ENCODE measurements around the gene TP63.

Gene TP63

GRCh38 chr3:189787632-189788031 lies 156.4 kb downstream of the TP63 start:
- ATAC-seq, result no peak
- peaks cover 6% of the 10 kb centered on the region for H3K27me3 Mint-ChIP-seq
- H3K4me3 Mint-ChIP-seq, result no peak overlapping the region
- peaks cover 6% of the 10 kb centered on the region for H3K4me1 Mint-ChIP-seq
- DNase-seq, result no peak
- no peaks in the 10 kb centered on the region for H3K9me3 Mint-ChIP-seq
- no peak overlapping the region for H3K27ac Mint-ChIP-seq

- H3K4me3 Mint-ChIP-seq, result no peak overlapping the region
- H3K9me3 Mint-ChIP-seq, result no peaks in the 10 kb centered on the region
- H3K4me1 Mint-ChIP-seq, result peaks cover 6% of the 10 kb centered on the region
- no peak overlapping the region for H3K27ac Mint-ChIP-seq
- no peak for DNase-seq
- H3K27me3 Mint-ChIP-seq, result peaks cover 6% of the 10 kb centered on the region
- no peak for ATAC-seq
Measured at GRCh38 chr3:189789432-189789831, 158.2 kb downstream of the TP63 start.

- ATAC-seq, result no peak
- Mint-ChIP-seq H3K4me3 (peak overlapping the region in 1 of 2 donors; percentile 2), H3K27ac (peak overlapping the region in 1 of 2 donors; percentile 2), H3K4me1 (peaks cover 12% of the 10 kb centered on the region), H3K9me3 (no peaks in the 10 kb centered on the region), H3K27me3 (peaks cover 6% of the 10 kb centered on the region)
- no peak for DNase-seq
Measured at GRCh38 chr3:189790658-189791057, 159.5 kb downstream of the TP63 start.

GRCh38 chr3:189792046-189792929 lies 161.1 kb downstream of the TP63 start:
- H3K27me3 Mint-ChIP-seq, result peaks cover 6% of the 10 kb centered on the region
- DNase-seq (no peak), ATAC-seq (no peak)
- H3K4me1 Mint-ChIP-seq, result peaks cover 12% of the 10 kb centered on the region
- no peak overlapping the region for H3K4me3 Mint-ChIP-seq
- H3K27ac Mint-ChIP-seq, result no peak overlapping the region
- H3K9me3 Mint-ChIP-seq, result no peaks in the 10 kb centered on the region

- Mint-ChIP-seq H3K27me3 (peaks cover 1% of the 10 kb centered on the region), H3K4me3 (no peak overlapping the region)
Measured at GRCh38 chr3:189794518-189794917, 163.3 kb downstream of the TP63 start.

GRCh38 chr3:189797103-189797750 lies 166.0 kb downstream of the TP63 start:
- peaks cover 6% of the 10 kb centered on the region for H3K4me1 Mint-ChIP-seq

More at GRCh38 chr3:189794518-189794917, 163.3 kb downstream of the TP63 start:
- DNase-seq, result no peak
- H3K4me1 Mint-ChIP-seq, result peaks cover 12% of the 10 kb centered on the region
- ATAC-seq, result no peak
- no peak overlapping the region for H3K27ac Mint-ChIP-seq
- H3K9me3 Mint-ChIP-seq, result no peaks in the 10 kb centered on the region

GRCh38 chr3:189799366-189799765 lies 168.2 kb downstream of the TP63 start:
- Mint-ChIP-seq H3K4me3 (no peak overlapping the region), H3K4me1 (peaks cover 6% of the 10 kb centered on the region), H3K9me3 (no peaks in the 10 kb centered on the region), H3K27me3 (no peaks in the 10 kb centered on the region), H3K27ac (no peak overlapping the region)
- no peak for ATAC-seq
- no peak for DNase-seq

More at GRCh38 chr3:189797103-189797750, 166.0 kb downstream of the TP63 start:
- no peak for DNase-seq
- H3K27ac Mint-ChIP-seq, result no peak overlapping the region
- H3K4me3 Mint-ChIP-seq, result no peak overlapping the region
- H3K27me3 Mint-ChIP-seq, result no peaks in the 10 kb centered on the region
- ATAC-seq, result no peak
- no peaks in the 10 kb centered on the region for H3K9me3 Mint-ChIP-seq

GRCh38 chr3:189800436-189800835 lies 169.2 kb downstream of the TP63 start:
- H3K4me3 Mint-ChIP-seq, result no peak overlapping the region
- ATAC-seq (no peak), DNase-seq (no peak)
- H3K27ac Mint-ChIP-seq, result no peak overlapping the region
- H3K27me3 Mint-ChIP-seq, result no peaks in the 10 kb centered on the region
- no peaks in the 10 kb centered on the region for H3K9me3 Mint-ChIP-seq
- no peaks in the 10 kb centered on the region for H3K4me1 Mint-ChIP-seq

- Mint-ChIP-seq H3K27ac (no peak overlapping the region), H3K9me3 (no peaks in the 10 kb centered on the region), H3K27me3 (peaks cover 7% of the 10 kb centered on the region)
Measured at GRCh38 chr3:189803254-189803653, 172.1 kb downstream of the TP63 start.

GRCh38 chr3:189805375-189806067 lies 174.3 kb downstream of the TP63 start:
- no peaks in the 10 kb centered on the region for H3K4me1 Mint-ChIP-seq
- no peak overlapping the region for H3K4me3 Mint-ChIP-seq
- H3K27ac Mint-ChIP-seq, result no peak overlapping the region
- DNase-seq (no peak), ATAC-seq (no peak)
- H3K9me3 Mint-ChIP-seq, result no peaks in the 10 kb centered on the region
- peaks cover 7% of the 10 kb centered on the region for H3K27me3 Mint-ChIP-seq

More at GRCh38 chr3:189803254-189803653, 172.1 kb downstream of the TP63 start:
- no peak for DNase-seq
- no peak overlapping the region for H3K4me3 Mint-ChIP-seq
- no peak for ATAC-seq
- no peaks in the 10 kb centered on the region for H3K4me1 Mint-ChIP-seq

- DNase-seq, result no peak
- Mint-ChIP-seq H3K27me3 (peaks cover 7% of the 10 kb centered on the region), H3K4me1 (no peaks in the 10 kb centered on the region), H3K27ac (no peak overlapping the region), H3K9me3 (no peaks in the 10 kb centered on the region), H3K4me3 (no peak overlapping the region)
- ATAC-seq, result no peak
Measured at GRCh38 chr3:189806171-189806951, 175.2 kb downstream of the TP63 start.

- H3K4me1 Mint-ChIP-seq, result no peaks in the 10 kb centered on the region
- peaks cover 7% of the 10 kb centered on the region for H3K27me3 Mint-ChIP-seq
- no peak overlapping the region for H3K27ac Mint-ChIP-seq
- no peak overlapping the region for H3K4me3 Mint-ChIP-seq
- H3K9me3 Mint-ChIP-seq, result no peaks in the 10 kb centered on the region
- DNase-seq, result no peak
- ATAC-seq, result no peak
Measured at GRCh38 chr3:189808246-189809007, 177.2 kb downstream of the TP63 start.

GRCh38 chr3:189809583-189809982 lies 178.4 kb downstream of the TP63 start:
- H3K9me3 Mint-ChIP-seq, result no peaks in the 10 kb centered on the region
- no peaks in the 10 kb centered on the region for H3K4me1 Mint-ChIP-seq
- no peak overlapping the region for H3K4me3 Mint-ChIP-seq
- H3K27ac Mint-ChIP-seq, result no peak overlapping the region
- H3K27me3 Mint-ChIP-seq, result peaks cover 7% of the 10 kb centered on the region
- no peak for DNase-seq
- ATAC-seq, result no peak

GRCh38 chr3:189812806-189813465 lies 181.7 kb downstream of the TP63 start:
- no peak overlapping the region for H3K27ac Mint-ChIP-seq
- no peaks in the 10 kb centered on the region for H3K4me1 Mint-ChIP-seq
- ATAC-seq (no peak), DNase-seq (no peak)
- no peak overlapping the region for H3K4me3 Mint-ChIP-seq
- H3K9me3 Mint-ChIP-seq, result no peaks in the 10 kb centered on the region
- H3K27me3 Mint-ChIP-seq, result no peaks in the 10 kb centered on the region

All from stimulated activated naive CD8-positive, alpha-beta T cell treated with anti-CD3 and anti-CD28 coated beads, Interleukin-15, amount 100 ng/mL, for 72 hours (primary cell).